ENCODE data around the gene BEGAIN. TPM values are rescaled to one million over a fixed set of nuclear protein-coding genes. Genes with fewer than 3 reads are reported as not detected.

Gene BEGAIN, protein sequence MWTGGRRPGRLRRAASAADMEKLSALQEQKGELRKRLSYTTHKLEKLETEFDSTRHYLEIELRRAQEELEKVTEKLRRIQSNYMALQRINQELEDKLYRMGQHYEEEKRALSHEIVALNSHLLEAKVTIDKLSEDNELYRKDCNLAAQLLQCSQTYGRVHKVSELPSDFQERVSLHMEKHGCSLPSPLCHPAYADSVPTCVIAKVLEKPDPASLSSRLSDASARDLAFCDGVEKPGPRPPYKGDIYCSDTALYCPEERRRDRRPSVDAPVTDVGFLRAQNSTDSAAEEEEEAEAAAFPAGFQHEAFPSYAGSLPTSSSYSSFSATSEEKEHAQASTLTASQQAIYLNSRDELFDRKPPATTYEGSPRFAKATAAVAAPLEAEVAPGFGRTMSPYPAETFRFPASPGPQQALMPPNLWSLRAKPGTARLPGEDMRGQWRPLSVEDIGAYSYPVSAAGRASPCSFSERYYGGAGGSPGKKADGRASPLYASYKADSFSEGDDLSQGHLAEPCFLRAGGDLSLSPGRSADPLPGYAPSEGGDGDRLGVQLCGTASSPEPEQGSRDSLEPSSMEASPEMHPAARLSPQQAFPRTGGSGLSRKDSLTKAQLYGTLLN
- total RNA-seq (1 to 10 TPM in 1 of 5 donors, not detected in 4; 1.1 TPM), polyA plus RNA-seq (under 1 TPM; 0.31 to 0.92 (median 0.75) TPM)
- long read RNA-seq, donor 1: 0 reads
- long read RNA-seq, donor 2, full-length matches to known transcripts: 1 of 1 reads
- long read RNA-seq, donor 2, partial matches to known transcripts: 0 of 1 reads
- long read RNA-seq, donor 2, other reads (novel, unspliced or antisense): 0 of 1 reads
- long read RNA-seq, donor 3, full-length matches to known transcripts: 1 of 1 reads
- long read RNA-seq, donor 3, partial matches to known transcripts: 0 of 1 reads
- long read RNA-seq, donor 3, other reads (novel, unspliced or antisense): 0 of 1 reads
- long read RNA-seq, donor 4: 0 reads
- long read RNA-seq, donor 5, partial matches to known transcripts: 0 of 1 reads
- long read RNA-seq, donor 5, other reads (novel, unspliced or antisense): 0 of 1 reads
- long read RNA-seq, donor 6, partial matches to known transcripts: 0 of 2 reads
- long read RNA-seq, donor 6, other reads (novel, unspliced or antisense): 0 of 2 reads
- long read RNA-seq, donor 7, partial matches to known transcripts: 0 of 1 reads
- long read RNA-seq, donor 7, other reads (novel, unspliced or antisense): 0 of 1 reads
- long read RNA-seq, donor 8, full-length matches to known transcripts: 1 of 1 reads
- long read RNA-seq, donor 8, partial matches to known transcripts: 0 of 1 reads
- long read RNA-seq, donor 8, other reads (novel, unspliced or antisense): 0 of 1 reads
- long read RNA-seq, donor 9: 0 reads
- long read RNA-seq, donor 10: 0 reads

DNA sequence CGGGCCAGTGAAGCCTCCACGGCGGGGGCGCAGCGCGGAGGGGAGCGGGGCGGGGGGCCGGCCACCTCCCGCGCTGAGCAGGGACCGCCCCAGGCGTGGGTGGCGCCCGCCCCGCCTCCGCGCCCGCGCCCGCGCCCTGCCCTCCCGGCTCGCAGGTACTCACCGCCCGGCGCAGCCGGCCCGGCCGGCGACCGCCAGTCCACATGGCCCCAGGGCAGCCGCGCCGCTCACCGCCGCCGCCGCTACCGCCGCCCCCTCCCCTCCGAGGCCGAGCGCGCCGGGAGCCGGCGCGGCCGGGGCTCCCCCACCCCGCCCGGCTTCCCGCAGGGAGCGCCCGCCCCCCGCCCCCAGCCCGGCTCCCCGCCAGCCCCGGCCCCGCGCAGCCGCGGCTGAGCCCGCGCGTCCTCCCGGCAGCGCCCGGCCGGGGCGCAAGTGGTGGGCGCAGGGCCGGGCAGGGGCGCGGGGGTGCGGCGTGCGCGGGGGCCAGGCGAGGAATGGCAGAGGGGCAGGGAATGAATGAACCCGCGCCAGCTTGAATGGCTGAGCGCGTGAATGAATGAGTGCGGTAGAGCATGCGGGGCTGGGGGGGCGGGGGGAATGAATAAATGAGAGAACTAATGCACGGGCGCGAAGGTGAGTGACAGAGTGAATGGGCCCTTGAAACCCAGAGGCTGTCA is at the start of gene BEGAIN:
Gene BEGAIN (minus strand): TSS at position 332 of the 677 bp plus-strand sequence. CDS start 127 bp downstream, at position 205.
- WGBS, 5 donors: 0 to 6% (median 1%) methylated on average over 12 to 83 of the region's 90 CpGs
- TF ChIP-seq, protein P1, sequence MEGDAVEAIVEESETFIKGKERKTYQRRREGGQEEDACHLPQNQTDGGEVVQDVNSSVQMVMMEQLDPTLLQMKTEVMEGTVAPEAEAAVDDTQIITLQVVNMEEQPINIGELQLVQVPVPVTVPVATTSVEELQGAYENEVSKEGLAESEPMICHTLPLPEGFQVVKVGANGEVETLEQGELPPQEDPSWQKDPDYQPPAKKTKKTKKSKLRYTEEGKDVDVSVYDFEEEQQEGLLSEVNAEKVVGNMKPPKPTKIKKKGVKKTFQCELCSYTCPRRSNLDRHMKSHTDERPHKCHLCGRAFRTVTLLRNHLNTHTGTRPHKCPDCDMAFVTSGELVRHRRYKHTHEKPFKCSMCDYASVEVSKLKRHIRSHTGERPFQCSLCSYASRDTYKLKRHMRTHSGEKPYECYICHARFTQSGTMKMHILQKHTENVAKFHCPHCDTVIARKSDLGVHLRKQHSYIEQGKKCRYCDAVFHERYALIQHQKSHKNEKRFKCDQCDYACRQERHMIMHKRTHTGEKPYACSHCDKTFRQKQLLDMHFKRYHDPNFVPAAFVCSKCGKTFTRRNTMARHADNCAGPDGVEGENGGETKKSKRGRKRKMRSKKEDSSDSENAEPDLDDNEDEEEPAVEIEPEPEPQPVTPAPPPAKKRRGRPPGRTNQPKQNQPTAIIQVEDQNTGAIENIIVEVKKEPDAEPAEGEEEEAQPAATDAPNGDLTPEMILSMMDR (IDR thresholded peaks at IDR 0.05): no peak
- TF ChIP-seq POLR2AphosphoS5 (IDR thresholded peaks at IDR 0.05) (no peak), EP300 (IDR thresholded peaks at IDR 0.05) (no peak), POLR2A (IDR thresholded peaks at IDR 0.05) (no peak)
- Histone ChIP-seq H3K9me3 (no peaks in the 10 kb centered on the region), H3K27ac (peak within 1 kb of the TSS in 2 of 5 donors; percentile 20 to 53), H3K4me3 (peak within 1 kb of the TSS; percentile 47 to 79 (median 64)), H3K4me1 (peaks cover 6 to 17% (median 12%) of the 10 kb centered on the region in 4 donors), H3K27me3 (peaks cover 4 to 65% (median 36%) of the 10 kb centered on the region in 3 donors), H3K36me3 (no peaks in the 10 kb centered on the region)
- intact Hi-C loops (cut with DNase I; ENCODE audit: low total_unique reads): no loop called here
- no peak for DNase-seq

DNA sequence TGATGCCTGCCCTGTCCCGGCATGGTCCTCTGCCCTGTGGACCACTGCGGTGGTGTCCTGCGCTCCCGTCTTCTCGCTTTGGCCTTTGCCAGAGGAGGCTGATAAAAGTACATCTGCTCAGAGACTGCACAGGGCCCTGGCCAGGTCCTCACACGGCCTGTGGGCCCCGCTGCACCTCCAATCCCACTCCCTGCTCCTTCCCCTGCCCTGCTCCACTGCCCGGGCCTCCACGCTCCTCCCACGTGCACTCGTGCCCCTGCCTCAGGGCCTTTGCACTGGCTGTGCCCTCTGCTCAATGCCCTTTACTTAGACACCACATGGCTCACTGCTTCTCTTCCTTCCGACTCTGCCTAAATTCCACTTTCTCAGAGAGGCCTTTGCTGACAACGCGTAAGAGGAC is 49.3 kb upstream of the BEGAIN start:
- intact Hi-C loops (cut with DNase I; ENCODE audit: low total_unique reads): no loop called here
- H3K4me1 ChIP-seq: peaks cover 0 to 12% (median 0%) of the 10 kb centered on the region in 4 donors
- WGBS, 5 donors: 86 to 93% (median 92%) methylated on average over 14 of the region's 14 CpGs
- DNase-seq: no peak
- no peaks in the 10 kb centered on the region for H3K9me3 ChIP-seq
- H3K27ac ChIP-seq: no peak overlapping the region
- H3K36me3 ChIP-seq: no peaks in the 10 kb centered on the region
- H3K4me3 ChIP-seq: no peak overlapping the region
- H3K27me3 ChIP-seq: peaks cover 0 to 42% (median 5%) of the 10 kb centered on the region in 3 donors
- TF ChIP-seq POLR2AphosphoS5 (IDR thresholded peaks at IDR 0.05) (no peak), EP300 (IDR thresholded peaks at IDR 0.05) (no peak)

DNA sequence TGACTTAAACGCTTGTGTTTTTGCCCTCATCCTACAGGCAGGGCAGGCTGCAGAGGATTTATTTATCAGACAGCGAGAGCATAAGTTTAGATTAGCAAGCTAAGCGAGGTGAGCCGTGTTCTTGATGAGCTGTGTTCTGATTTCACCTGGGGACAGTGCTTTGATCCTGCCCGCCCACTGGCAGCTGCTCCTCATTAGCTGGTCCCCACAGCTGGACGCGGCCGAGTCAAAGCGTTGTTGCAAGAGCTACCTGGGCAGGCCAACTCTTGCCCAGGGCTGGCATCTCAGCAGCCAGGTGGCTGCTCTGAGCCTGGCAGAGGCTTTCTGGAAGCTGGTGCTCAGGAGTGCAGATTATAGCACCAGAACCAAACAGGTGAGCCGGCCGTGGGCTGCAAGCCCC is 46.8 kb upstream of the BEGAIN start:
- Histone ChIP-seq H3K27ac (no peak overlapping the region), H3K4me1 (no peaks in the 10 kb centered on the region), H3K36me3 (no peaks in the 10 kb centered on the region), H3K27me3 (peaks cover 0 to 42% (median 5%) of the 10 kb centered on the region in 3 donors), H3K4me3 (no peak overlapping the region), H3K9me3 (no peaks in the 10 kb centered on the region)
- intact Hi-C loops (cut with DNase I; ENCODE audit: low total_unique reads): no loop called here
- DNase-seq: no peak
- TF ChIP-seq POLR2A (IDR thresholded peaks at IDR 0.05) (no peak), EP300 (IDR thresholded peaks at IDR 0.05) (no peak), POLR2AphosphoS5 (IDR thresholded peaks at IDR 0.05) (no peak)
- TF ChIP-seq, protein P1 (IDR thresholded peaks at IDR 0.05): no peak
- 64 to 82% (median 75%) methylated on average over 5 to 11 of the region's 11 CpGs for WGBS, 5 donors

DNA sequence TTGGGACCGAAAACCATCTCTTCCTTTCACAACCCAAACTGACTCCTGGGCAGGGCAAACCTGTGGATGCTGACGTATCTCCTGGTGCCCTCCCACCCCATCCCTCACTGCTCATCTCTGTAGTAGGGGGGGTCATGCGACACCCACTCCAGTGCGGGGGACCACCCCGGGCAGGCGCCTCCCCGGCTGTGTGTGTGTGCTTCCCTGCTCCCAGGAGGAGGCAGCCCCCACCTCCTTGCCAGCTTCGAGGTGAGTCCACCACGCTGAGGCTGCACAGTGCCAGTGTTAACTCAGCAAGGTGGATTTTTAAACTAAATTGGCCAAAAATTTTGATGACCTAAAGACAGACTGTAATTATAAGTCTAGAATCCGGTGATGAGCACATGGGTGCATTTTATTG is 46.2 kb upstream of the BEGAIN start:
- no peak overlapping the region for H3K4me3 ChIP-seq
- no peaks in the 10 kb centered on the region for H3K9me3 ChIP-seq
- intact Hi-C loops (cut with DNase I; ENCODE audit: low total_unique reads): no loop called here
- no peaks in the 10 kb centered on the region for H3K4me1 ChIP-seq
- H3K27me3 ChIP-seq: peaks cover 0 to 48% (median 5%) of the 10 kb centered on the region in 3 donors
- H3K36me3 ChIP-seq: no peaks in the 10 kb centered on the region
- no peak overlapping the region for H3K27ac ChIP-seq
- TF ChIP-seq, protein P1 (IDR thresholded peaks at IDR 0.05): no peak
- 75 to 84% (median 82%) methylated on average over 6 to 10 of the region's 10 CpGs for WGBS, 5 donors
- no peak for DNase-seq
